ENCODE results near the gene DAAM2. TPM values are rescaled to one million over a fixed set of nuclear protein-coding genes. Genes with fewer than 3 reads are reported as not detected.

The DAAM2 gene
- polyA plus RNA-seq, 12 donors = 23.0 to 51.4 (median 36.9) TPM; not detected in 1

GRCh38 chr6:39881851-39882530 lies 89.8 kb downstream of the DAAM2 start:
- no peak for DNase-seq

DNA sequence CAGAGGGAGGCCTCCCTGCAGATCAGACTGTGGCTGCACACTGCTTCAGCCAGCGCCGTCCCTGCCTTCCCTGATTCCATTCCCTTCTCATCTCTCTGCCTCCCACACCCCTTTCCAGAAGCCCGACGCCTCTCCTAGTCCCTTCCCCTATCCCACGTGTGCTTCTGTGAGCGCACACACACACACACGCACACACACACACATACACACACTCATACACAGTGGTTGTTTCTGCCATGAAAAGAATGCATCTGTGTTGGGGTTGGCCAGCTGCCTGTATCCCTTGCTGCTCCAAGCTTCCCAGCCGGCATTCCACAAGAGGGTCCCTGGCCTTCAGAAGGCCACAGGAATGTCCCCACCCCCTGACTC lies 90.3 kb downstream of the DAAM2 start:
- DNase-seq = peak; percentile 66

- DNase-seq = no peak
Observed at GRCh38 chr6:39884696-39885095, 92.5 kb downstream of the DAAM2 start.

- no peak for DNase-seq
Observed at GRCh38 chr6:39885691-39886090, 93.5 kb downstream of the DAAM2 start.

DNA sequence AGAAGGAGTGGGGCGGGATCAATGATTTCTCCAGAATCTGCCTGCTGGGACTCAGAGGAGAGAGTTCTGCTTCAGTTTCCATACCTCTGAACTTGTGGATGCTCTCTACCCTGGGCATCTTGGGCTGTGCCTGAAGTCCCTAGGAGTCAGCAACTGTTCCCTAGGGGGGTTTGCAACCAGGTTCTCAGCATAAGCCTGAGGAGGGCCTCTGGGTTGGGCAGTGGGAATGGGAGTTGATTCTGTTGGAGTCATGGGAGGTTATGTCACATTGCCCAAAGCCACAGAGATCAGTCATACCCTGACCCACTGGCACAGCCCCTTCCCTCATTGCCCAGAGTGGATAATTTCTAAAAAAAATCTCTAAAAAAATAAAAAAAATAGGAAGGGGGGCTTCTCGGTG lies 94.7 kb downstream of the DAAM2 start:
- no peak for DNase-seq

DNA sequence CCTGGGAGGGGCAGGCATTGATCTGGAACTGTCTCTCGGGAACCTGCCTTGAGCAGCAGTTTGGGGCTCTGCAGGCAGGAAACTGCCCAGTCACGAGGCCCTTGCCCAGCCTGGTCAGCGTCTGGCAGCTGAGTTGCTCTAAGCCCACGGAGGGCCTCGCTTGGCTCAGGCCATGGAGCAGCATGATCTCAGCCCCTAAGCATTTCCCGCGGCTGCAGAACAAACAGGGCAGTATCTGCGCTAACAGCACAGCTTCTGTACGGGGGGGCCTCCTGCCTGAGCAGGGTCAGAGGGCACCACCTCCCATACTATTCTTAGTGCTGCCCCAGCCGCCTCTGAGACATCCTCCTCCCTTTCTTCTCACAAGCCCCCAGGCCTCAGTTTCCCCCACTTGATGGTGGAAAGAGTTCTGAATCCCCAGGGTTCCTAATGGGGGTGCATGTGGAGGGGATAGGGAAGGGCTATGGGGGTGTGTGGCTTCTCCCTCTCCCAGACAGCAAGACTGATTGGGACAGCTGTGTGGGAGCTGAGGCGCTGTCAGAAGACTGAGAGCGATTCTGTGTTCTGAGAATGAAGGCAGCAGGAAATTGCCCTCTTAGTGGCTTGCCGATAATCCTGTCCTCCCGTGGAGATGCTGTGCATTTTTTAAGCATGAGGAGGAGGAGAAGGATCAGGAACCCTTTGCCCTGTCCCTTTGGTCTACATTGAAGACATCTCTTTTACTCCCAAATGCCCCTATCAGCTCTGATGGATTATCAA lies 95.7 kb downstream of the DAAM2 start:
- peak; percentile 58 for DNase-seq

- DNase-seq = no peak
Observed at GRCh38 chr6:39889229-39889628, 97.1 kb downstream of the DAAM2 start.

DNA sequence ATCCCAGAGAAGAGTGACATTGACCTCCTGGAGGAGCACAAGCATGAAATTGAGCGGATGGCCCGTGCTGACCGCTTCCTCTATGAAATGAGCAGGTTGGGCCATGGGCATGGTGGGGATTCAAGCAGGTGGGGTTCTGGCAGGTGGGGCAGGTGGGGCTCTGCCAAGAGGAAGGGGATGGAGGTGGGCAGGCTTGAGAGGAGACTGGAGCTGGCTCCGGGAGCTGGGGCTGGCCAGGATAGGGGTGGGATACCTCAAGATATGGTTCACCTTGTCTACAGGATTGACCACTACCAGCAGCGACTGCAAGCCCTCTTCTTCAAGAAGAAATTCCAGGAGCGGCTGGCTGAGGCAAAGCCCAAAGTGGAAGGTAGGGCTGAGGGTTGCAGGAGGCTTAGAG lies 99.2 kb downstream of the DAAM2 start:
- DNase-seq = no peak

GRCh38 chr6:39891976-39892375 lies 99.8 kb downstream of the DAAM2 start:
- DNase-seq = no peak

DNA sequence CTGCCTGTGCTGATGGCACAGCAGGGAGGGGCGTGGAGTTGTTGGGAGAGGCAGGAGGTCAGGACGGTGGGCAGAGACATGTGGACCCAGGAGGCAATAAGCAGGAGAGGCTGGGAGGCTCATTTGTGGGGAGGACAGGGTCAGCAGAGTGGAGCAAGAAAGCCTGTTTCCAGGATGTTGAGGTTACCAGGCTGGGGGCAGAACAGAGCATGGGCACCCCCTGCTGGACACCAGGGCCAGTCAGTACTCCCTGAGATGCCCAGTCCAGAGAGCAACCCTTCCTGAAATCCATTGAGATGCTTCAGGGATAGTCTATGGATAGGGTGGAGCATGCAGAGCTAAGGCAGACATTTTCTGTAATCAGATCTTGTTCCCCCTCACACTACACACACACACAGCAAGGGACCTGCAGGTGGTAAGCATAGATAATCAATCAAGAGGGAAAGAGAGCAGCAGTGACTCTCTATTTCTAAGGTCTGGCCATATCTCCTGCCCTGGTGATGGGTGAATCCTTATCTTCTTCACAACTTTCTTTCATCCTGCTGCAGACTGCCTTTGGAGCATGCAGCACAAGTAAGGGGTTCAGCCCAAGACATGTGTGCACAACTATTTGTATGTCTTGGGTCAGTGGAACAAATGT lies 100.4 kb downstream of the DAAM2 start:
- peak; percentile 54 for DNase-seq

- DNase-seq = no peak
Observed at GRCh38 chr6:39893286-39893685, 101.1 kb downstream of the DAAM2 start.

DNA sequence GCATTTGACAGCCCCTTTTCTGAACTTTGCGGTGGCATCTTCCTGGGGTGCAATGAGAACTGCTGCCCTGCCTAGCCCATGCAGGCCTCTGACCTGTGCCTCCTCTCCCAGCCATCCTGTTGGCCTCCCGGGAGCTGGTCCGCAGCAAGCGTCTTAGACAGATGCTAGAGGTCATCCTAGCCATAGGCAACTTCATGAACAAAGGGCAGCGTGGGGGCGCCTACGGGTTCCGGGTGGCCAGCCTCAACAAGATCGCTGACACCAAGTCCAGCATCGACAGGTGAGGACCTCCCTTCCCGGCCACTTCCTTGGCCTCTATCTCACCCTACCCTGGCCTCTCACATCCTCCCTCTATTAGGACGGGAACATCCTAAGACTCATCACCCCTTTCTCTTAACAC lies 104.5 kb downstream of the DAAM2 start:
- no peak for DNase-seq

DNA sequence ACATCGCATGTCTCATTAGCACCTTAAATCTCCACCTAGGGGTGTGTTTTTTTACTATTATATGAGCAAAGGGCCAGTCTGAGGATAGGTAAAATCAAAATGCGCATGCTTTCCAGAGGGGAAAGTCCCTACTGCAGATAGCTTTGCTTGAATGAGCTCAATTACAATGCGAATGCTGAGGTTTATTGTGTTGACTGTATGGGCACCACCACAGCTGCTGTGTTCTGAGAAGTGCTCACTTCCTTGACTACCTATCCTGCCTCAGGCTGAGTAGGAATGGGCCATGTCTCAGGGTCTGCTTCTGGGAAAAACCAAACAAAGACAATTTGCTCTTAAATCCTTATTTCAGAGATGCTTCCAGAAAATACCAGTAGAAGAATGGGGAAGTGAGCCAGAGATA lies 105.5 kb downstream of the DAAM2 start:
- DNase-seq = no peak

DNA sequence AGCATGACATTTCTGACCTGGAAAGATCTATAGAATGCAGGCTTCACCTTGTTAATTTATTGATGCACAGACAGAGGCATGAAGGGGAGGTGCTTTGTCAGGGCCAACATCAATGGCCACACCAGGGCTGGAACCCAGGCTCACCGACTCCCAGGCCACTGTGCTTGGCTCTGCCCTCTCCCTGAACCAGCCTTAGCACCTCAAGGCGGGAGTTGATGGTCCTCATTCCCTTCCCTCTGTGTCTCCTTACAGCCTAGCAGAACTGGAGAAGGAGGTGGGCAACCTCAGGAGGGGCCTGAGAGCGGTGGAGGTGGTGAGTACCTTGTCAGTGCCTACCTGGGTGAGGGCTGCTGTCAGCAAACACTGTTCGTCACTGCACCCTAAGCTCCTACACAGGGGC lies 106.4 kb downstream of the DAAM2 start:
- no peak for DNase-seq

DNA sequence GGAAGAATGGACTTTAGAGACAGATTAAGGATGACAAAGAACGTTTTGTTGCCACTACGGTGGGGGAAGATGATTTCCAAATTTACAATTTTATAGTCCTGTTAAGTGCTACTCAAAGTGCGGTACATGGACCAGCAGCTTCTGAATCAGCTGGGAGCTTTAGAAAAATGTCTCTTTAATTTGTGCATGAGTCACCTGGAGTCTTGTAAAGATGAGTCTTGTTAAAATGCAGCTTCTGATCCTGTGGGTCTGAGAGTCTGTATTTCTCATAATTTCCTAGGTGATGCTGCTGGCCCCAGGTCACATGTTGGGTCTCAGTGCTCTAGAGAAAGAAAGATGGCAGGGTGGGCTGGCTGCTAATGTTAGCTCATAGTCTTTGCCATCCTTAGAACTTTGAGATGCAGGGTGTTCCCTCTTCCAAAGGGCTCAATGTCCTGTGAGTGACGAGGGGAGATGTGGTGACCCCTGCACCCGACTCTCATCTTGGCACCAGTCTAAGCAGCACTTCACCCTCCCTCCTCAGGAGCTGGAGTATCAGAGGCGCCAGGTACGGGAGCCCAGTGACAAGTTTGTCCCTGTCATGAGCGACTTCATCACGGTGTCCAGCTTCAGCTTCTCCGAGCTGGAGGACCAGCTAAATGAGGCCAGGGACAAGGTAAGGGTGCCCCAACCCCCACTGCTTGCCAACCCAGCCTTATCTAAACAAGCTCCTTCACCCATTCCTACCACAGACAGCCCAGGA lies 107.5 kb downstream of the DAAM2 start:
- DNase-seq = no peak

DNA sequence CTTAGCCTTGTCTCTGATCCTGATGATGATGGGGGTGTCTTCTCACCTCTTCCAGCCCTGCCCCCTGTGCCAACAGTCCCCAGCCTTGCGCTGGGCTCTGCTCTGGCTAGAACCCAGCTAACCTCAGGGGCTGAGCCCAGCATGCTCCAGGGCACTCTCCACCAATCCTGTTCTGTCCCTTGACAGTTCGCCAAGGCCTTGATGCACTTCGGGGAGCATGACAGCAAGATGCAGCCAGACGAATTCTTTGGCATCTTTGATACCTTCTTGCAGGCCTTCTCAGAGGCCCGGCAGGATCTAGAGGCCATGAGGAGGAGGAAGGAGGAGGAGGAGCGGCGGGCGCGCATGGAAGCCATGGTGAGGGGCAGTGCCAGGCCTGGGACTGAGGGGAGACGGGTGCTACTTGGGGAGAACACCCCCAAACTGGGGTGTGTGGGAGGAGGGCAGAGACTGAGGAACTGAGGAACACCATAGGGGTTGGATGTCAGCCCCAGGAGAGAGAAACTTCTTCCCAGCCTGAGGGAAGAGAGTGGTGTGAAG lies 109.0 kb downstream of the DAAM2 start:
- no peak for DNase-seq

DNA sequence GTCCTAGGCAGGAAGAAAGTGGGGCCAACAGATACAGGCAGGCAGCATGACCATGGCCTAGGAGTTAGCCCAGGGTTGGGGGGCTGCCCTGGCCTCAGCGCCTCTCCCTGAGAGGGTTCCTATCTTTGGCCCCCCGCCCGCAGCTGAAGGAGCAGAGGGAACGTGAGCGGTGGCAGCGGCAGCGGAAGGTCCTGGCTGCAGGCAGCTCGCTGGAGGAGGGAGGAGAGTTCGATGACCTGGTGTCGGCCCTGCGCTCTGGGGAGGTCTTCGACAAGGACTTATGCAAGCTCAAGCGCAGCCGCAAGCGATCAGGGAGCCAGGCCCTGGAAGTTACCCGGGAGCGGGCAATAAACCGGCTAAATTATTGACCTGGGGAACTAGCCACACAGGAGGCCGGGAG lies 109.5 kb downstream of the DAAM2 start:
- DNase-seq = no peak

DNA sequence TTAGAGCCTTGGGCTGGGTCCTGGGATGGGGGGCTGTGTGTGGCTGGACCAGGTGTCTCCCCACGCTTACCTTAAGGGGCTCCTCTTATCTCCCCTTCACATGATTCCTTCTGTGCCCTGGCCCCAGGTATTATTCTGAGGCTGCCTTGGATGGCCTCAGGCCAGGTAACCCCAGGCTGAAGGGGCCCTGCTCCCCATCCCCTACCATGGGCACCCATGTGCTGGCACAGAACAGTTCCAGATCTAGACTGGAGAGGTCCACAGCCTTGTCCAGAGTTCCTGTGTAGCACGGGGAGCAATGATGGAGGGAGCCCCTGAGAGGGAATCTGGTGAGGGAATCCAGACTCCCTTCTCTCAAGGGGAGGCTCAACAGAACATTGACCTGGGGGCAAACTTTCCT lies 110.0 kb downstream of the DAAM2 start:
- no peak for DNase-seq

DNA sequence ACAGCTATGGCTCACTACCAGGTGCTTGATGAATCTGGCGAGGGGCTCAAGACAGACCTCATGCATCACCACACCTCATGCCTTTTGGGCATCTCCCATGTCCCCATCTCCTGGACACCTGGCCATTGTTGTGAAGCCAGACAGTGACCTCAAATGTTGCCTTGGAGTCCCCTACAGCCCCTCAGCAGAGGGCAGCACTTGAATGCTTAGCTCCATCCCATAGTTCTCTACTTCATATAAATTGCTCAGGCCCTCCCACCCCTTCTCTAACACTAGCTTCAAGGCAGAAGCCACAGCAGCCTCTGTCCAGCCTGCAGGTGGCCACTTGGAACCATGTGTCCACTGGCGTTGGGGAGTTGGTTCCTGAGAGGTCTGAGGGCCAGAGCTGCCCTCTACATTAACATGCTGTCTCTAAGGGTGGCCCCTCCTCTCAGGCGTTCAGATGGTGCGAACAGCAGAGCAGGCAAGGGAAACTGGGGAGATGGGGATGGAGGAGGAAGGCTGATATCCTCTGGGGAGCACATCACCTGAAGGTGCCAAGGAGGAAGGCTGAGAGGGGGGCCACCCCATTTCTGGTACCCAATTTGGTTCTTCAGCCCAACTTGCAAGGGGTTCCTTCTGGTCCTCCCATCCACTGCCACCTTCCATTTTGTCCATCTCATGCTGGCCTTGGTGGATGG lies 110.8 kb downstream of the DAAM2 start:
- no peak for DNase-seq

DNA sequence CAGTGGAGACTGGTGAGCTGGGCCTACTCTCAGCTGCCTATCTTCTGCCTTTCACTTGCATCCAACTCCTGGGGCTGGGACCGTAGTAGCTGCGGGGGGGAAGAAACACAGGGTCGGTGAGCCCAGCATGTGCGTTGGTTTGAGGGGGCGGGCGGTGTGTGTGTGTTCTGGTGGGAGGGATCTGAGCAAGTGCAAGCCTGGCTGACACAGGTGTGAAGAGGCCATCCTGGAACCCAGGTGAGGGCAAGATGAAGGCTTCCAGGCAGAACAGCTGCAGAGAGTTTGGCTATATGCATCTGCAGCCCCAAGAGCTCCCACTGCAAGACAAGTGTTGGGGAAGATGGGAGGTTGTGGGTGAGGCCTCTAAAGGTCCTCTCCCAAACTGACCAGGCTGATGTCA lies 111.5 kb downstream of the DAAM2 start:
- no peak for DNase-seq

GRCh38 chr6:39904946-39905639 lies 112.9 kb downstream of the DAAM2 start:
- DNase-seq = no peak
